ENCODE measurements around the gene PDE11A.

DNA sequence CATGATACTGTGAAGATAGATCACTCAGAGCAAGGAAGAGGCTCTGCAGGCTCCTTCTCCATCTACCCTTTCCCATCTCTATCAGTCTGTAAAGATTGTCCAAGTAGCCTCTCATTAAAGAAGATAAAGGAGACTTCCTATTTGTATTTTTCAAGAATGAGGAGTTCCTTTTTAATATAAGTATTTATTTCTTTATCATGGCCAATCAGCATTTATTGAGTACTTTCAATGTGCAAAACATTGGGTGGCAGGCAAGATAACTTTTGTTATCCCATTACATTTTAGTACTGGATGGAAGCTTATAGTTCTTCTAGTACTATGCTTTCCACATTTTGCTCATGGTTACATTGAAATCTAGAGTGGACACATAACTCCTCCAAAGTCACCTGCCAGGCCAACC, 3.6 kb upstream of the PDE11A start:
- TF ChIP-seq EZH2 (IDR thresholded peaks at IDR 0.05; ENCODE audit: low read depth, unreplicated experiment): no peak
- TF ChIP-seq REST (IDR thresholded peaks at IDR 0.05; ENCODE audit: unreplicated experiment): no peak
- TF ChIP-seq, protein P1, sequence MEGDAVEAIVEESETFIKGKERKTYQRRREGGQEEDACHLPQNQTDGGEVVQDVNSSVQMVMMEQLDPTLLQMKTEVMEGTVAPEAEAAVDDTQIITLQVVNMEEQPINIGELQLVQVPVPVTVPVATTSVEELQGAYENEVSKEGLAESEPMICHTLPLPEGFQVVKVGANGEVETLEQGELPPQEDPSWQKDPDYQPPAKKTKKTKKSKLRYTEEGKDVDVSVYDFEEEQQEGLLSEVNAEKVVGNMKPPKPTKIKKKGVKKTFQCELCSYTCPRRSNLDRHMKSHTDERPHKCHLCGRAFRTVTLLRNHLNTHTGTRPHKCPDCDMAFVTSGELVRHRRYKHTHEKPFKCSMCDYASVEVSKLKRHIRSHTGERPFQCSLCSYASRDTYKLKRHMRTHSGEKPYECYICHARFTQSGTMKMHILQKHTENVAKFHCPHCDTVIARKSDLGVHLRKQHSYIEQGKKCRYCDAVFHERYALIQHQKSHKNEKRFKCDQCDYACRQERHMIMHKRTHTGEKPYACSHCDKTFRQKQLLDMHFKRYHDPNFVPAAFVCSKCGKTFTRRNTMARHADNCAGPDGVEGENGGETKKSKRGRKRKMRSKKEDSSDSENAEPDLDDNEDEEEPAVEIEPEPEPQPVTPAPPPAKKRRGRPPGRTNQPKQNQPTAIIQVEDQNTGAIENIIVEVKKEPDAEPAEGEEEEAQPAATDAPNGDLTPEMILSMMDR (conservative IDR thresholded peaks at IDR 0.05; ENCODE audit: low read depth in 2 of 2): no peak
- TF ChIP-seq POLR2AphosphoS5 (IDR thresholded peaks at IDR 0.05; ENCODE audit: low read depth): no peak
- TF ChIP-seq EZH2phosphoT487 (IDR thresholded peaks at IDR 0.05; ENCODE audit: unreplicated experiment): no peak
- no peak for TF ChIP-seq ZNF462 (CRISPR knock-in tag; IDR thresholded peaks at IDR 0.05)
- no peak for TF ChIP-seq CREB1 (CRISPR knock-in tag; IDR thresholded peaks at IDR 0.05; ENCODE audit: low read depth)
- no peak for TF ChIP-seq JUNB (IDR thresholded peaks at IDR 0.05; ENCODE audit: unreplicated experiment)
- no peak for TF ChIP-seq STAT1 (IDR thresholded peaks at IDR 0.05; ENCODE audit: unreplicated experiment)
- no peak for TF ChIP-seq ZNF331 (CRISPR knock-in tag; IDR thresholded peaks at IDR 0.05; ENCODE audit: low read depth)
